GM20431 (cell line): Measurements from ENCODE around the gene CRYBG2.

Experiments used
- in situ Hi-C: fragments of 300-500 bp; cut with MseI, MboI; formaldehyde crosslinking; loops from one replicate; pipeline ENCODE4 v1.15.0; 2020; ENCODE audit warnings: low sequenced_read_pairs; ENCODE audit not compliant: unreplicated experiment

Gene CRYBG2

DNA sequence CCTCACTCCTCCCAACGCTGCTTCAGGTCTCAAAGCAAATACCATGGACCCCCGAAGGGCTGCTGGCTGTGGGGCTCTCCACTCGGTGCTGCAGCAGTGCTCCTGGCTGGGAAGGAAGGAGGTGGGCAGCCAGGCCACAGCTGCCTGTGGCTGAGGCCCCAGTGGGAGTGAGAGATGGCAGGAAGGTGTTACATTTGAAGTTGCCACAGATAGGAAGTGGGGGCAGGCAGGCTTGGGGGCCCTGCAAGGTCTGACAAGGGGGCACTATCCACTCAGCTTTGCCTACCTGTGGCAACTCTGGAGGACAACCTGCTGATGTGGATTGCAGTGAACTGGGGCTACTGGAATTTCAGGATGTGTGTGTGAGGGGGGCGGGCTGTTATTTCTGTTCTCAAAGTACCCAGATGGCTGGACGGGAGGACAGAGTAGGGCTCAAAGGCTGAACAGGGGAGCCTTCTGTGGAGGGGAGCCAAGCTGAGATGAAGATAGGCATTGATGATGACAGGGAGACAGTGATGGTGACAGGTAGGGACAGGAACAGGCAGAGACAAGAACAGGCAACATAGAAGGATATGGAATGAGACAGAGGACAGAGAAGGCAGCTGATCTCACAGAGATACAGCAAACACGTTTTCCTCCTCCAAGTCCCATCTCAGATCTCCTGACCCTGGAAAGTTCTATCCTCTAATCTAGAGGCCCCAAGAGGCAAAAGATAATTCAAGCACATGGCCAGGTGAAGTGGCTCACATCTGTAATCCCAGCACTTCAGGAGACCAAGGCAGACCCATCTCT lies 16.9 kb upstream of the CRYBG2 start:
- in situ Hi-C loops: no loop called here

DNA sequence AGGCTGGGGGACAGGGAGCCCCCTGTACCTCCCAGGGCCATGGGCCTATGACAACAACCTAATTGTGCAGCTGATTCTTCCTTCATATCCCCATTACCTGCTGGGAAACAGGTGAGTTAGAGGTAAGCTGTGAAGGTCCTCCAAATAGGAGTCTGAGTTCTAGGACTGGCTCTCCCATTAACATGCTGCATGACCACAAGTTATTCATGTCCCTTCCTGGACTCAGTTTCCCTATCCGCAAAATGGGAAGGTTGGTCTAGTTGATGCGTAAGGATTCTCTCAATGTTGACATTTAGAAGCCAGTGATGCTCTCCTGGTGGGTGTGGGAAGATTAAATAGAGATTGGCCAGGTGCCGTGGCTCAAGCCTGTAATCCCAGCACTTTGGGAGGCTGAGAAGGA lies 14.6 kb upstream of the CRYBG2 start:
- in situ Hi-C loops: no loop called here

DNA sequence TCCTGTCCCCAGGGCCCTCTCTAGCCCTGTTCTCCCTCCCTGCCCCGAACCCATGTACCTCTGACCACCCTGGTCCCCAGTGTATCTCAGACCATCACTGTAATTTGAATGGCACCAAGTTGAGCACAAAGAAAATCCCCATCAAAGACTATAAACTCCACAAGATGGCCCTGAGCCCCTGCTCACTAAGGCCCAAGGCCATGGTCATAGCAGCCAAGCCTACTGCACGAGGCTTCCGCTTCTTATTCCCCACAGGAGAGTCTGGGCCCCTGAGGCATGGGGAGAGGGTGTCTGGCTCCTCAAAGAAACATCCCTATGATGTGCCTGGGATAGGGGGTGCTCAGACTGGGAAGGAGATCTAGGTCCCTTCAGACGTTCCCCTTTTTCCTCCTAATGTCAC lies 14.1 kb upstream of the CRYBG2 start:
- in situ Hi-C loops: no loop called here

DNA sequence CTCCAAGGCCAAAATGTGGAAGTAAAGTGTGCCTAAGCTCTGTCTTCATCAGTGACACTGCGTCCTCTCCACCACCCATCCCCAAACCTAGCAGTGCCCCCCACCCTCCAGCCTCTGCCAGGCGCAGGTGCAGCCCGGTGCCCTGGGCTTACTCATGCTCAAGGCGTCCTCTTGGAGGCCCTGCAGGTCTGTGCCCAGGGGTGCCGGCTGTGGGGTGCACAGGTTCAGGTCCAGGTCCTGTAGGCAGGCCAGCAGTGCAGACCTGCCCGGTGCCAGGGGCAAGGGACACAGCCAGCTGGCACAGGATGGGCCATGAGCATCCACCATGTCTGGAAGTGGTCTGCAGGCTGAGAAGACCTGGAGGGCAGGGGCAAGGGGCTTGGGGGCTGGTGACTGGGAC lies 13.5 kb upstream of the CRYBG2 start:
- in situ Hi-C loops: no loop called here

DNA sequence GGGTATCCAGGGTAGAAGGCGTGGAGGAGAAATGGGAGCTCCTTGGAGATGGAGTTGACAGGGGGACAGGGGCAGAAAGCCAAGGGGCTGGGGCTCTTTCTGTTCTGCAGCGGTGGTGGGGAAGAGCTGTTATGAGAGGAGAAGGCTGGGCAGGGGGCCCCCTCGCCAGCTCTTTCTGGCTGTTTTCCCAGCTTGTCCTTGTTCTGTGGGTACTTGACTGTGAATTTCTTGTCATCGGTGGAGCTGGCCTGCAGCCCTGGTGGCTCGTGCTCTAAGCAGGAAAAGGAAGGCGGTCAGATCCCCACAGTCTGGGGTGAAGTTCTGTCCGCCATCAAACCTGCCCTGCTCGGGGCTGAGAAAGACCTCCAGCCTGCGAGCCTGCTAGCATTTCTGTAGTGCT lies 11.0 kb upstream of the CRYBG2 start:
- in situ Hi-C loops: no loop called here

DNA sequence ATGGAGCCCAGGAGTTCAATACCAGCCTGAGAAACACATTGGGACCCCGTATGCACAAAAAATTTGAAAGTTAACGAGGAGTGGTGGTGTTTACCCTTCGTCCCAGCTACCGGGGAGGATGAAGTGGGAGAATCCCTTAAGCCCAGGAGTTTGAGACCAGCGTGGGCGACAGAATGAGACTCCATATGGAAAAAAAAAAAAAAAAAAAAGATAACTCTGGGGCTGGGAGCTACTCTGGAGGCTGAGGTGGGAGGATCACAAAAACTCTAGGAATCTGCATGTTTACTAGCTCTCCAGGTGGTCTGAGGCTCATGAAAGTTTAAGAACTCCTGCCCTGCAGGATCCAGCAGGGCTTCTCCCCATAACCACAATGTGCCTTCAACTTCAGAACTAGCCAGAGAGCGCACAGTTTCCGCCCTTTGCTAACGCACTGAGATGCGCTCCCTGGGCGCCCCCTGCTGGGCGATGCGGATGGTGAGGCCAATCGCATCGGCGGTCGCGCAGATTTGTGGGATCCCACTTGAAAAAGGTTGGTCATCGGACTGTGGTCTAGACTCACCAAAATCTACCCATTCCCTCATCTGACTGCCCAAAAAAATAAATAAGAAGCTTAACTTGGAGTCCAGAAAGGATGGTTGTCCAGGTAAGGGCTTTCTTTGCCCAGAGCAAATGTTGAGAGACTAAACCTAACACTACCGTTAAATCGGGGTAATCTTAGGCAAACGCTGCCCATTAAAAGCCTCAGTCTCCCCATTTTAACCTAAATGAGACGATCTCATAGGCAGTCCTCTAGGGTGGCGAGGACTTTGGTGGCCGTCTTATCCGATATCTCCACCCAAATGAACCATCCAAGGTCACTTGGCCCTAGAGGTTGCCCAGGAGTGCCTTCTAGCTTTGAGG lies 9.9 kb upstream of the CRYBG2 start:
- in situ Hi-C loops: no loop called here

DNA sequence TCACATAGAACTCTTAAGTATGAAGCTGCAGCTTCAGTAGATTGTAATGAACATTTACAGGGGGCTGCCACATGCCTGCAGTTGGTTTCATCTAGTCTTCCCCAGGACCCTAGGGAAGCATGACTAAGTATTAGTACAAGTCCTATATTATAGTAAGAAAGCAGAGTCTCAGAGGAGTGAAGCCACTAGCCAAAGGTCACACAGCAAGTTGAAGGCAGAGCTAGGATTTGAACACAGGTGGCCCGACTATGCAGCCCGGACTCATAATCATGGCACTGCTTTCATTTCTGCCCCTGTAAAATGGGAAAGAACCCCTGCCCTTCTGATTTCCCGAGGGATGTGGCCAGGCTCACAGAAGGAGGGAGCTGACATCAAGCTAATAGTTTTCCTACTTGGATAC lies 8.4 kb upstream of the CRYBG2 start:
- in situ Hi-C loops: no loop called here

DNA sequence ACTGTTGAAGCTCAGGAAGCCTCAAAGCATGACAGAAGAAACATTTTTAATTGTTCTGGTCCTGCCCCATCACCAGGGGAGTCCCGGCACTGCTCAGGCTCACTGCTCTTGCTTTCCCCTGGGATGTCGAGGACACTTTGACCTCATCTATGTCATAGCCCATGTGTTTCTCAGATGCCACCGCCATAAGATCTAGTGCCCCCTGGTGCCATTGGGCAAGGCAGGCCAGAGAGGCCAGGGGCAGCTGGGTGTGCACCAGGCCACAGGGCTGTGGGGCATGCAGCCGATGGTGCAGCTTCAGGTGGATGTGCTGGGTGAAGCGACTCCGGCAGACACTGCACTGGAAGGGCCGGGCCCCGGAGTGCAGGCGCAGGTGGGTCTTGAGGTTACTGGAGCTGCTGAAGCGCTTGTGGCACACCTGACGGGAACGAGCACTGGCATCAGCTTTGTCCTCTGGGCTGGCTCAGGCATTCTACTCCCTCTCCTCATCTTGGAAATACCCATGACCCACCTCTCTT lies 7.7 kb upstream of the CRYBG2 start:
- in situ Hi-C loops: no loop called here

DNA sequence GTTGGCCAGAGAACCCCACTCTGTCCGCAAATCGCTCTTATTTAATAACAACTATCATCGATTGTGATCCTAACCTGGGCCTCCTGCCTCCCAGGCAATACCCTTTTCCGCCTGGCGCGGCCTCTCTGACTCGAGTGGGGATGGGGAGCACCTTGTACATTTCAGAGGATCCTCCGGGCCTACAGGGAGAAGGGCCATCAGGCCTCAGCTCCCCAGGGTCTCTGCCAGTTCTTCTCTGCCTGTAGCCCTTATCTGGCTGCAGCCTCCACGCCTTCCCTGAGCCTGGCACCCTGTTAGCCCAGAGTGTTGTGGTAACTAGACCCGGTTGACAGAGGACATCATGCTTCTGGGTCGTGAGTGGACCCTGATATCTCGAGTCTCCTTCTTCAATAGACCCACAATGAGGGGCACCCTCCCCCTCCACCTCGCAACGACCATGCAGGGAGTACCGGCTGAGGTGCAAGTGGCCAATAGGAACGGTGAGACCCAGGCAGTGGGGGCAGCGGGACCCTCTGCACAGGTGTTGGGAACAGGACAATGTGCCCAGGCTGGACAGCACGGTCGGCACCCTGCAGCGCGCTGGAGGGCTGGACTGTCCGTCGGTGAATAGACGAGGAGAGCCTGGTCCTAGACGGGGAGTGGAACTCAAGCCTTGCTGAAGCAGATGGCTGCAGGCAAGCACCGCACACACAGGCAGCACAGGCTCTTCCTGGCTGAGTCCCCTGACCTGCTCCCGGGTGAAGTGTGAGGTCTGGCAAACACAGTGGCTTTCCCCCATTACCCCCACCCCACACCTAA lies 7.1 kb upstream of the CRYBG2 start:
- in situ Hi-C loops: no loop called here

DNA sequence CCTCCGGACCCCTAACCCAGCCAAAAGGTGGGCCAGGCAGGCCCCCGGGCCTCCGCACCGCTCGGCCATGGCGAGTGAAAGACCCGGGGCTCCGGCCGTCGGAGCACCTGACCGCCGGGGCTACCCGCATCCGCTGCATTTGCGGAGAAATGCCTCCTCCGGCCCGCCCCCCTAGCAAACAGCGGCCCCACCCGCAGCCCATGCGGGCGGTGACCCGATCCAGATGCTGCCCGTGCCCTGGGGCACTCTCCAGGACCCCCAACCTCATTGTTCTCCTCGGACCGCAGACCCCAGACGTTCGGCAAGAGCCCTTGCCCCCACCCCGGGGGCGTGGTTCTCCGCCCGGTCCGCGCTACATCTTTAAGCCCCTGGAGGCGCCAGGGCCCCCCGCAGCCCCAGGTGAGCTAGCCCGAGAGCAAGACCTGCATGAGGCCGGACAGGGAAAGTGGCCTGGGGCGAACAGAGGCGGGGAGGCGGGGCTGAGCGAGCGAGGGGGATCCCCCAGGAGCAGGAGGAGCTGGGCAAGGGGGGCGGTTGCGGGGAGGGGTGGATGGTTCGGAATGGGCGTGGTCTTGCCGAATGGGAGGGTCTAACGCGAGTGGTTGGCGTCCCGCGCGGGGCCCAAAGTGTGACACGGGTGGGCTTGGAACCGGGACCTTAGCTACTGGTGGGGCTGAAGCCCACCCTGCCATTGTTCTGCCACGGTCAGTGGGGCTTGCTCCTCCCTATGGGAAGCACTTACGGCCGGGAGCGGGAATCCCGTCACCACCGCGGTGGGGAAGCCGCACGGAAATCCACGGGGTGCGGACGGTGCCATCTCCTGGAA lies 6.3 kb upstream of the CRYBG2 start:
- in situ Hi-C loops: no loop called here

DNA sequence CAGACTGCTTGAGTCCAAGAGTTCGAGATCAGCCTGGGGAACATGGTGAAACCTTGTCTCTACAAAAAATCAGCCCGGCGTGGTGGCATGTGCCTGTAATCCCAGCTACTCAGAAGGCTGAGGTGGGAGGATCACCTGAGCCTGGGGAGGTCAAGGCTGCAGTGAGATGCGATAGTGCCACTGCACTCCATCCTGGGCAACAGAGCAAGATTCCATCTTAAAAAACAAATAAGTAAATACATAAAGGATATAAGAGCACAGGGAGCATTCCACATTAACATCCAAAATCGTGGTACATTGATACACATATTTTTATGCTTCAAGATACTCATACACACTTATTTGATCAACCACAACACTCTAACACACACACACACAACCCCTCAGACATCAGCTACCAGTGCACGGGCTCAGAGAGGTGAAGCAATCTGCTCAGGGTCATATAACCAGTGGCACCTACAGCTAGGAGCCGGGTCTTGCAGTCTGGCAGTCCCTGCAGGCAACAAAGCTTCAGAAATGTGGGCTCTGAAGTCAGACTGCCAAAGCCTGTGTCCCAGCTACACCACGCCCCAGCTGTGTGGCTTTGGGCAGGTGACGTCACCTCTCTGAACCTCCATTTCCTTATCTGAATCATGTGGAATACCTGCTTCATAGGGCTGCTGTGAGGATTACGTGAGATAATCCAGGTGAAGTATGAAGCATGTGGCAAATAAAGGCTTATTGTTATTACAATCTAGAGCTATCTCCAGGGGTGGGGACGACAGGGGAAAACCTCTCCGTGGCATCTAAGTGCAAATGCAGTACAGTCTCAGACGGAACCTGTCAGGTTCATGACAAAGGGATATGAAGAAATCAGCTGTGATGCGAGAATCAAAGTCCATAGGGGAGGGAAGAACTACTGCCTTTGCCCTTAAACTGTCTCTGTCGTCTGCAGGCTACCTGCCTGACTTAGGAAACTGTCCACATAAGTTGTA lies 4.8 kb upstream of the CRYBG2 start:
- in situ Hi-C loops: no loop called here

DNA sequence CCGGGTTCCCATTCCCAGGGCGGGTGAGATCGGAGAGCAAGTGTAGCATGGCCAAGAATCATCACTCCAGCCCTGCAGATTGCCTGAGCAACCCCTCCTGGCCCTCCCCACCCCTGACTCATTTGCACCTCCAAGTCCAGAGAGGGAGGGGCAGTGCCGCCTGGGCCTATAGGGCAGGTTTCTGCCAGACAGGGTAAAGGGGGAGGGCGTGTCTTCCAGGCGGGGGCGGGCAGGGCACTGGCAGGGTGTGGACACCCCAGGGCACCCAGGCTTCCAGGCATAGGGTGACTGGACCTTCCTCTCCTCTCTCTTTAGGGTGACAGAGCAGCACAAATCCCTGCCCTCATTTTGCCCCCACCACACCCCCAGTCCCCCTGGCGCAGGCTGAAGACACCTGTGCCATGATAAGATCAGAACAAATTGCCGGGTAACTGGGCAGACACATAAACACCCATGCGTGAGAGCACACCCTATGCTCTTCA lies 3.2 kb upstream of the CRYBG2 start:
- in situ Hi-C loops: no loop called here

DNA sequence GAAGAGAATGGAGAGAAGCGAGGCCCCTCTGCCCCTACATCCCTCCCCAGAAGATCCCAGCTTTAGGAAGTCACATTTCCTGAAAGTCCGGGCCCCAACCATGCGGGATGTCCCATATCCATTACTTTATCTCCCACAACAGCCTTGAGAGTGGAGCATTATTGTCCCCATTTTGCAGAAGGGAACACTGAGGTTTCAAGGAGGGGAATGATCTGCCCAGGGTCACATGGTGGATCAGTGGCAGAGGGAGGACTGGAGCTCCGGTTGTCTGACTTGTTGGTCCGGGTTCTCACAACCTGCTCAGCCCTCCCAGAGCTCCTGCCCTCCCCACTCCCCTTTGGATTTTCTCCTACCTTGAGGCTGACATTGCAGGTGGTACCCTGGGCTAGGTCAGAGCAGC lies 2.2 kb upstream of the CRYBG2 start:
- in situ Hi-C loops: no loop called here

DNA sequence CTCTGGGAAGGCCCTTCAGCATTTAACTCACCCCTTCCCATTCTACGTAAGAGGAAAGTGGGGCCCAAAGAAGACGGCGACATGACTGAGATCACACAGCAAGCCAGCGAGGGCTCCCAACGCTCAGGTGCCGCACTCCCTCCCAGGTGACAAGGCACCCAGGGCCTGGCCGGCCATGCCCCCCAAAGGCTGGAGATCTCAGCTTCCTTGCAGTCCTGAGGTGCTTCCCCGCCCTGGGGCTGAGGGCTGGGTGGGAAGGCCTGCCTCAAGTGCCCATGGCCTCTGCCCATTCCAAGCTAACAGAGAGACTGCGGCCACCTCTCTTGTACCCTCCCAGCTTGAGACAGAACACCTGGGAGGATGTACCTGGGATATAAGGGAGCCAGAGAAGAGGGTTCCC lies 1.0 kb upstream of the CRYBG2 start:
- in situ Hi-C loops: no loop called here

DNA sequence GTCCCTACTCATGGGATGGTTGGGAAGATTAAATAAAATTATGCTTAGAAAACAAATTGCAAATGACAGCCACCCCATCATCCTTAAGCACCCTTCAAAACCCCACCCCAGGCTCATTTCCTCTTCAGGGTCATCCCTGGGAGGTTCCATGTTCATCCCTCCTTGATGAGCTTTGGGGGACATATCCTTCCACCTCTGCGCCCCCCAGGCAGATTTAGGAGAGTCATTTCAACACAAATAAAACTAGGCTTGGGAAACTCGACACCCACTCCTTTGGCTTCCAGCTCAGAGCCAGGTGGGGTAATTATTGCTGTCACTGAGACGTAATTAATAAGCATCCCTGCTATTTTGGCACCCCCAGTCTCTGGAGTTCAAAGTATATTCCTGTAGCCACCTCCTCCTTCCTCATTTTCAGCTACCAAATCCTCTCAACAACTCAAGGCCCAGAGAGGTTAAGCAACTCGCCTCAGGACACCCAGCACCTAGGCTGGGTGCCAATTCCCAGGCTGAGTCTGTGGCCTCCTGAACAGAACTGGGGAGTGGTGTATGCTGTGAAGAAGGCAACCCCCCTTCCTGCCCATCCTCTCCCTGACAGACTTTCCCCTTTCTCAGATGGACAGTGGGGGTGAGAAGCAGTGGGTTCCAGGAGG lies 595 bp downstream of the CRYBG2 start:
- in situ Hi-C loops: no loop called here

DNA sequence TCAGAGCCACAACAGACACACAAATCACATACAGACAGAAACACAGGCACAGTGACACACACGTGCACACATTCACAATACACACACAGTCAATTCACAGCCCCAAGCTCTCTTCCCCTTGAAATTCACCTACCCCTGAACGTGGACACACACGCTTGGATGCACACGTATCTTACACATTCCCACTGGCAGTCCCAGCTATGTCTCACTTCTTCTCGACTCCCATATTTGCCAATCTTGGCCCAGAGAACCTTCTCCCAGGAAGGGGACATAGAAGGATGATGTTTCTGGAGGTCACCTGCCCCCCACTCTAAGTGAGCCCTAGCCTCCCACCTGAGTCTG lies 1.6 kb downstream of the CRYBG2 start:
- in situ Hi-C loops: no loop called here

DNA sequence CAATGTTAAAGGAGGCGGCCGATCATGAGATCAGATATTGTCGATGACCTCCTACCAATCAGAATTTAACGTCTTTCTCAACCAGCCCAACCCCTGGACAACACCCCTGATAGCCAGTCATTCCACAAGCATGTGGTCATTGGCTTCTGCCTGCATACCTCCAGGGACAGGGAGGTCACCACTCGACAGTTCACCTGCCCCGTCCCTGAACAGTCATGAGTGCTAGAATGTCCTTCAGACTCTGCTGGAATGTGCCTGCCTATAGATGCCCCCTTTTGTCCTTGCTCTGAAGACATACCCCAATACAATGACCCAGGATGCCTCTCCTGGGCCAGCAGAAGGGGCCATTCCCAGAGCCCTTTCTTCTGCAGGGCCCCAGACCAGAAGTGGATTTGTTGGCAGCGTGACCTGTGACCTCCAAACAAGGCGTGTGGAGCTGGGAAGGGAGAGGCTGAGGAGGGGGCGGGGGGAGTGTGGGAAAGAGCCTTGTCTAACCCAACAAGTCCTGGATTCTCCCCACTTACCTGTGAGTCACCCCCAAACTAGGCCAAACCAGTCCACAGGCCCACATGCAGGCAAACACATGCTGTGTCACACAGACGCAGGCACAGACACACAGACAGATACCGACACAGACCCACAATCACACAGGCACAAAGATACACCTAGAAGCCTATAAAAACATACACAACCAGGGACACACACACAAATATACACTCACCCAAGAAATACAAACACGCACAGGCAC lies 2.2 kb downstream of the CRYBG2 start:
- in situ Hi-C loops: no loop called here
